Skin epidermis (tissue), 12 donors: ENCODE results near the gene PFKFB4.
"Not testable (repeated sequence)": the region's sequence is repeated elsewhere in the genome, so short reads cannot be mapped to it uniquely, and the experiment has no call there.

Experiments
- H3K27ac ChIP-seq, 21 experiments: fragments of 200-600 bp; sonication (generic) in 11 of 21; one replicate each; pipeline ENCODE4 v1.5.0; 2020; ENCODE audit warnings: mild to moderate bottlenecking in 3 of 21, inconsistent platforms in 2 of 21, moderate library complexity in 2 of 21
- H3K4me3 ChIP-seq, 7 experiments: fragments of 200-600 bp; sonication (generic) in 2 of 7; one replicate each; pipeline ENCODE4 v1.5.0; 2020; ENCODE audit warnings: inconsistent platforms in 2 of 7, mild to moderate bottlenecking in 2 of 7, moderate library complexity in 1 of 7

Gene PFKFB4

GRCh38 chr3:48564022-48564421 is 7.4 kb upstream of the PFKFB4 start:
- peak overlapping the region in 16 of 21 experiments; percentile 12 to 81 (median 48) for H3K27ac ChIP-seq

GRCh38 chr3:48563382-48563918 is 6.8 kb upstream of the PFKFB4 start, which contains the start of gene UCN2:
Gene UCN2 (minus strand): TSS chr3:48563781. CDS start chr3:48563124, 657 bp downstream.
- no peak within 1 kb of the TSS for H3K4me3 ChIP-seq
- H3K27ac ChIP-seq = peak within 1 kb of the TSS in 17 of 21 experiments; percentile 12 to 81 (median 50)

More at GRCh38 chr3:48564022-48564421, 7.4 kb upstream of the PFKFB4 start:
- H3K4me3 ChIP-seq = no peak overlapping the region

GRCh38 chr3:48562367-48563095 is 5.9 kb upstream of the PFKFB4 start:
- Histone ChIP-seq H3K27ac (peak overlapping the region in 6 of 21 experiments; percentile 19 to 81 (median 76)), H3K4me3 (no peak overlapping the region)

- Histone ChIP-seq H3K4me3 (peak overlapping the region in 3 of 7 experiments; percentile 1 to 14 (median 2)), H3K27ac (peak overlapping the region in 11 of 21 experiments; percentile 29 to 75 (median 41))
Observed at GRCh38 chr3:48561045-48561736, 4.6 kb upstream of the PFKFB4 start.

GRCh38 chr3:48560648-48561018 is 4.0 kb upstream of the PFKFB4 start:
- peak overlapping the region in 14 of 21 experiments; percentile 20 to 75 (median 40) for H3K27ac ChIP-seq
- H3K4me3 ChIP-seq = peak overlapping the region in 3 of 7 experiments; percentile 1 to 14 (median 2)

- Histone ChIP-seq H3K27ac (peak overlapping the region in 13 of 21 experiments; percentile 12 to 86 (median 34)), H3K4me3 (no peak overlapping the region)
Observed at GRCh38 chr3:48558493-48559134, 2.0 kb upstream of the PFKFB4 start.

GRCh38 chr3:48555949-48556795 is 431 bp downstream of the PFKFB4 start:
- Histone ChIP-seq H3K4me3 (peak overlapping the region; percentile 42 to 57 (median 49)), H3K27ac (peak overlapping the region in 20 of 21 experiments; percentile 14 to 86 (median 74))

GRCh38 chr3:48555231-48555948 is 1.2 kb downstream of the PFKFB4 start:
- Histone ChIP-seq H3K4me3 (peak overlapping the region in 2 of 7 experiments; percentile 49 to 56), H3K27ac (peak overlapping the region in 4 of 21 experiments; percentile 14 to 86 (median 82))

- H3K4me3 ChIP-seq = no peak overlapping the region
- peak overlapping the region in 3 of 21 experiments; percentile 22 to 37 (median 26) for H3K27ac ChIP-seq
Observed at GRCh38 chr3:48553886-48554845, 2.4 kb downstream of the PFKFB4 start.

GRCh38 chr3:48553361-48553760 is 3.2 kb downstream of the PFKFB4 start:
- Histone ChIP-seq H3K27ac (peak overlapping the region in 3 of 21 experiments; percentile 22 to 37 (median 26)), H3K4me3 (no peak overlapping the region)

GRCh38 chr3:48552111-48552951 is 4.3 kb downstream of the PFKFB4 start:
- no peak overlapping the region for H3K27ac ChIP-seq
- no peak overlapping the region for H3K4me3 ChIP-seq

GRCh38 chr3:48551651-48552050 is 5.0 kb downstream of the PFKFB4 start:
- H3K27ac ChIP-seq, H3K4me3 ChIP-seq: not testable (repeated sequence)

GRCh38 chr3:48548729-48549705 is 7.6 kb downstream of the PFKFB4 start:
- H3K27ac ChIP-seq = no peak overlapping the region
- no peak overlapping the region for H3K4me3 ChIP-seq

GRCh38 chr3:48548126-48548525 is 8.5 kb downstream of the PFKFB4 start:
- Histone ChIP-seq H3K4me3 (no peak overlapping the region), H3K27ac (no peak overlapping the region)

- no peak overlapping the region for H3K27ac ChIP-seq
Observed at GRCh38 chr3:48546203-48546829, 10.3 kb downstream of the PFKFB4 start.

More at GRCh38 chr3:48546203-48546829, 10.3 kb downstream of the PFKFB4 start:
- H3K4me3 ChIP-seq = no peak overlapping the region
